SIG-M5 treated with dmso at 0.1 percent for 504 hours (cell line): ENCODE results near the gene PRDM8.
"Not testable (repeated sequence)": the region's sequence is repeated elsewhere in the genome, so short reads cannot be mapped to it uniquely, and the experiment has no call there.

Experiments
- DNase-seq: peaks from one replicate; lab custom pipeline; 2025; ENCODE audit not compliant: unreplicated experiment; lab: John Stamatoyannopoulos, UW

Gene PRDM8

GRCh38 chr4:80196922-80197573 is at the start of gene PRDM8:
Gene PRDM8 (plus strand): TSS chr4:80197503. CDS start chr4:80200081, 2,578 bp downstream.
- DNase-seq = no peak

GRCh38 chr4:80150387-80151180 is 46.7 kb upstream of the PRDM8 start:
- no peak for DNase-seq

- DNase-seq = no peak
Observed at GRCh38 chr4:80151981-80152380, 45.3 kb upstream of the PRDM8 start.

- no peak for DNase-seq
Observed at GRCh38 chr4:80153874-80154544, 43.3 kb upstream of the PRDM8 start.

GRCh38 chr4:80154545-80154933 is 42.8 kb upstream of the PRDM8 start:
- no peak for DNase-seq

- DNase-seq = no peak
Observed at GRCh38 chr4:80155316-80155982, 41.9 kb upstream of the PRDM8 start.

GRCh38 chr4:80156410-80156809 is 40.9 kb upstream of the PRDM8 start:
- DNase-seq = no peak

GRCh38 chr4:80161413-80162058 is 35.8 kb upstream of the PRDM8 start:
- no peak for DNase-seq

GRCh38 chr4:80162418-80162817 is 34.9 kb upstream of the PRDM8 start:
- DNase-seq = no peak

GRCh38 chr4:80165855-80166254 is 31.4 kb upstream of the PRDM8 start:
- DNase-seq = no peak

GRCh38 chr4:80171251-80171650 is 26.1 kb upstream of the PRDM8 start:
- DNase-seq = no peak

GRCh38 chr4:80171656-80172055 is 25.6 kb upstream of the PRDM8 start:
- no peak for DNase-seq

GRCh38 chr4:80172203-80172602 is 25.1 kb upstream of the PRDM8 start:
- no peak for DNase-seq

GRCh38 chr4:80173401-80173800 is 23.9 kb upstream of the PRDM8 start:
- DNase-seq = no peak

- no peak for DNase-seq
Observed at GRCh38 chr4:80173841-80174240, 23.5 kb upstream of the PRDM8 start.

- not testable (repeated sequence) for DNase-seq
Observed at GRCh38 chr4:80177793-80178192, 19.5 kb upstream of the PRDM8 start.

GRCh38 chr4:80178964-80179363 is 18.3 kb upstream of the PRDM8 start:
- DNase-seq = no peak

GRCh38 chr4:80179637-80180161 is 17.6 kb upstream of the PRDM8 start:
- DNase-seq = no peak

- no peak for DNase-seq
Observed at GRCh38 chr4:80180743-80181142, 16.6 kb upstream of the PRDM8 start.

GRCh38 chr4:80182237-80182866 is 15.0 kb upstream of the PRDM8 start:
- DNase-seq = no peak
